ENCODE measurements around the gene LZTFL1.

LZTFL1 gene

GRCh38 chr3:45787551-45787950, 54.4 kb downstream of the LZTFL1 start:
- Histone ChIP-seq H3K36me3 (ENCODE audit: low read length) (no peaks in the 10 kb centered on the region), H3K9me3 (ENCODE audit: insufficient read depth, low read length) (no peaks in the 10 kb centered on the region), H3K4me2 (ENCODE audit: low read depth, low read length, poor library complexity, severe bottlenecking) (no peak overlapping the region), H3K79me2 (ENCODE audit: insufficient read depth, low read length) (no peaks in the 10 kb centered on the region), H3K4me3 (ENCODE audit: insufficient read depth, low read length, poor library complexity, severe bottlenecking) (no peak overlapping the region), H3K27ac (ENCODE audit: low read depth, low read length) (no peak overlapping the region), H4K20me1 (ENCODE audit: low read depth, low read length) (no peaks in the 10 kb centered on the region), H2AFZ (ENCODE audit: low read depth, low read length, severe bottlenecking) (no peak overlapping the region), H3K9me2 (replicated peaks; ENCODE audit: insufficient read depth, low read length) (no peaks in the 10 kb centered on the region), H3K27me3 (ENCODE audit: low read length) (no peaks in the 10 kb centered on the region), H3F3A (ENCODE audit: insufficient read depth) (no peaks in the 10 kb centered on the region), H3K9ac (ENCODE audit: low read length) (no peak overlapping the region)
- TF ChIP-seq CTCF (IDR thresholded peaks at IDR 0.05; ENCODE audit: insufficient read depth, low read length, poor library complexity, severe bottlenecking) (no peak), EZH2phosphoT487 (conservative IDR thresholded peaks at IDR 0.05; ENCODE audit: low read length) (no peak)

GRCh38 chr3:45786801-45787495, 55.0 kb downstream of the LZTFL1 start:
- no peaks in the 10 kb centered on the region for H3F3A ChIP-seq (ENCODE audit: insufficient read depth)
- H3K9me2 ChIP-seq (replicated peaks; ENCODE audit: insufficient read depth, low read length) = no peaks in the 10 kb centered on the region
- H3K79me2 ChIP-seq (ENCODE audit: insufficient read depth, low read length) = no peaks in the 10 kb centered on the region
- H2AFZ ChIP-seq (ENCODE audit: low read depth, low read length, severe bottlenecking) = no peak overlapping the region
- no peaks in the 10 kb centered on the region for H3K9me3 ChIP-seq (ENCODE audit: insufficient read depth, low read length)
- H3K4me3 ChIP-seq (ENCODE audit: insufficient read depth, low read length, poor library complexity, severe bottlenecking) = no peak overlapping the region
- H4K20me1 ChIP-seq (ENCODE audit: low read depth, low read length) = no peaks in the 10 kb centered on the region
- H3K27ac ChIP-seq (ENCODE audit: low read depth, low read length) = no peak overlapping the region
- TF ChIP-seq EZH2phosphoT487 (conservative IDR thresholded peaks at IDR 0.05; ENCODE audit: low read length) (no peak), CTCF (IDR thresholded peaks at IDR 0.05; ENCODE audit: insufficient read depth, low read length, poor library complexity, severe bottlenecking) (no peak)
- no peak overlapping the region for H3K9ac ChIP-seq (ENCODE audit: low read length)
- no peak overlapping the region for H3K4me2 ChIP-seq (ENCODE audit: low read depth, low read length, poor library complexity, severe bottlenecking)
- H3K27me3 ChIP-seq (ENCODE audit: low read length) = no peaks in the 10 kb centered on the region
- no peaks in the 10 kb centered on the region for H3K36me3 ChIP-seq (ENCODE audit: low read length)

GRCh38 chr3:45785605-45786150, 56.2 kb downstream of the LZTFL1 start:
- Histone ChIP-seq H3K27ac (ENCODE audit: low read depth, low read length) (no peak overlapping the region), H3K36me3 (ENCODE audit: low read length) (no peaks in the 10 kb centered on the region), H3F3A (ENCODE audit: insufficient read depth) (no peaks in the 10 kb centered on the region), H3K4me2 (ENCODE audit: low read depth, low read length, poor library complexity, severe bottlenecking) (no peak overlapping the region), H3K27me3 (ENCODE audit: low read length) (no peaks in the 10 kb centered on the region), H3K4me3 (ENCODE audit: insufficient read depth, low read length, poor library complexity, severe bottlenecking) (no peak overlapping the region), H4K20me1 (ENCODE audit: low read depth, low read length) (no peaks in the 10 kb centered on the region), H3K9me2 (replicated peaks; ENCODE audit: insufficient read depth, low read length) (no peaks in the 10 kb centered on the region), H3K79me2 (ENCODE audit: insufficient read depth, low read length) (no peaks in the 10 kb centered on the region), H3K9ac (ENCODE audit: low read length) (no peak overlapping the region), H2AFZ (ENCODE audit: low read depth, low read length, severe bottlenecking) (no peak overlapping the region), H3K9me3 (ENCODE audit: insufficient read depth, low read length) (no peaks in the 10 kb centered on the region)
- no peak for TF ChIP-seq EZH2phosphoT487 (conservative IDR thresholded peaks at IDR 0.05; ENCODE audit: low read length)
- no peak for TF ChIP-seq CTCF (IDR thresholded peaks at IDR 0.05; ENCODE audit: insufficient read depth, low read length, poor library complexity, severe bottlenecking)

Measured in SU-DHL-6 (cell line).